Cardiac muscle cell (in vitro differentiated cells and primary cell): Measurements from ENCODE around the gene SGSH. TPM values are rescaled to one million over a fixed set of nuclear protein-coding genes. Genes with fewer than 3 reads are reported as not detected.

Source experiments
- DNase-seq, 2 donors: peaks; one replicate each; pipeline versions ENCODE4 v3.0.0 to v3.0.0-alpha.2; 2010 to 2017; ENCODE audit warnings: low read depth in 1 of 2, low spot score in 1 of 2
- H3K27ac ChIP-seq: fragments of 200-600 bp; sonication (generic); 2 replicates; pipeline ENCODE4 v1.5.1; 2016
- H3K27me3 ChIP-seq: fragments of 200-600 bp; sonication (generic); 2 replicates; pipeline ENCODE4 v1.6.0; 2016; ENCODE audit warnings: control low read depth
- H3K36me3 ChIP-seq: fragments of 200-600 bp; sonication (generic); 2 replicates; pipeline ENCODE4 v1.5.1; 2016; ENCODE audit warnings: control low read depth
- H3K4me1 ChIP-seq: fragments of 200-600 bp; sonication (generic); 2 replicates; pipeline ENCODE4 v1.8.1; 2017; ENCODE audit warnings: low read depth, mild to moderate bottlenecking, mixed run types
- H3K4me3 ChIP-seq: fragments of 200-600 bp; sonication (generic); 2 replicates; pipeline ENCODE4 v1.5.1; 2016; ENCODE audit warnings: mild to moderate bottlenecking
- H3K9me3 ChIP-seq: fragments of 200-600 bp; sonication (generic); 2 replicates; pipeline ENCODE4 v1.5.1; 2017; ENCODE audit warnings: low read depth, mild to moderate bottlenecking, control low read depth
- polyA plus RNA-seq: library from polyadenylated mRNA; unstranded; fragments of >200 nt; fragmentation: Nextera tagmentation; extraction: Ambion mirVana; gene quantifications from 2 replicates; pipeline ENCODE4 v1.2.1, GENCODE V29; 2016
- total RNA-seq: library from RNA; depleted of rRNA; stranded (reverse); fragments of >200 nt; gene quantifications from 2 replicates; pipeline ENCODE4 v1.2.3, GENCODE V29; 2016
- TF ChIP-seq, protein P1 (sequence below): IDR thresholded peaks from 2 replicates; pipeline ENCODE4 v1.5.1; 2012; ENCODE audit warnings: low read depth, mild to moderate bottlenecking, low read length

SGSH gene
- total and polyA plus RNA-seq, 2 experiments from 2014 or later = 56.6 to 63.2 TPM

DNA sequence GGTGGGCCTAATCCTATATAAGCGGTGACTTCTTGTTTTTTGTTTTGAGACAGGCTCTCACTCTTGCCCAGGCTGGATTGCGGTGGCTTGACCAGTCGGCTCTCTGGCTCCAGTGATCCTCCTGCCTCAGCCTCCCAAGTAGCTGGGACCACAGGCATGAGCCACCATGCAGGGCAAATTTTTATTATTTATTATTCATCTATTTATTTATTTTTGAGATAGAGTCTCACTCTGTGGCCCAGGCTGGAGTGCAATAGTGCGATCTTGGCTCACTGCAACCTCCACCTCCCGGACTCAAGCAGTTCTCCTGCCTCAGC, 35.9 kb upstream of the SGSH start:
- no peaks in the 10 kb centered on the region for H3K9me3 ChIP-seq
- no peak overlapping the region for H3K4me3 ChIP-seq
- H3K36me3 ChIP-seq = no peaks in the 10 kb centered on the region
- H3K4me1 ChIP-seq = no peaks in the 10 kb centered on the region
- H3K27me3 ChIP-seq = no peaks in the 10 kb centered on the region
- TF ChIP-seq, protein P1, sequence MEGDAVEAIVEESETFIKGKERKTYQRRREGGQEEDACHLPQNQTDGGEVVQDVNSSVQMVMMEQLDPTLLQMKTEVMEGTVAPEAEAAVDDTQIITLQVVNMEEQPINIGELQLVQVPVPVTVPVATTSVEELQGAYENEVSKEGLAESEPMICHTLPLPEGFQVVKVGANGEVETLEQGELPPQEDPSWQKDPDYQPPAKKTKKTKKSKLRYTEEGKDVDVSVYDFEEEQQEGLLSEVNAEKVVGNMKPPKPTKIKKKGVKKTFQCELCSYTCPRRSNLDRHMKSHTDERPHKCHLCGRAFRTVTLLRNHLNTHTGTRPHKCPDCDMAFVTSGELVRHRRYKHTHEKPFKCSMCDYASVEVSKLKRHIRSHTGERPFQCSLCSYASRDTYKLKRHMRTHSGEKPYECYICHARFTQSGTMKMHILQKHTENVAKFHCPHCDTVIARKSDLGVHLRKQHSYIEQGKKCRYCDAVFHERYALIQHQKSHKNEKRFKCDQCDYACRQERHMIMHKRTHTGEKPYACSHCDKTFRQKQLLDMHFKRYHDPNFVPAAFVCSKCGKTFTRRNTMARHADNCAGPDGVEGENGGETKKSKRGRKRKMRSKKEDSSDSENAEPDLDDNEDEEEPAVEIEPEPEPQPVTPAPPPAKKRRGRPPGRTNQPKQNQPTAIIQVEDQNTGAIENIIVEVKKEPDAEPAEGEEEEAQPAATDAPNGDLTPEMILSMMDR = no peak
- no peak for DNase-seq
- no peak overlapping the region for H3K27ac ChIP-seq

DNA sequence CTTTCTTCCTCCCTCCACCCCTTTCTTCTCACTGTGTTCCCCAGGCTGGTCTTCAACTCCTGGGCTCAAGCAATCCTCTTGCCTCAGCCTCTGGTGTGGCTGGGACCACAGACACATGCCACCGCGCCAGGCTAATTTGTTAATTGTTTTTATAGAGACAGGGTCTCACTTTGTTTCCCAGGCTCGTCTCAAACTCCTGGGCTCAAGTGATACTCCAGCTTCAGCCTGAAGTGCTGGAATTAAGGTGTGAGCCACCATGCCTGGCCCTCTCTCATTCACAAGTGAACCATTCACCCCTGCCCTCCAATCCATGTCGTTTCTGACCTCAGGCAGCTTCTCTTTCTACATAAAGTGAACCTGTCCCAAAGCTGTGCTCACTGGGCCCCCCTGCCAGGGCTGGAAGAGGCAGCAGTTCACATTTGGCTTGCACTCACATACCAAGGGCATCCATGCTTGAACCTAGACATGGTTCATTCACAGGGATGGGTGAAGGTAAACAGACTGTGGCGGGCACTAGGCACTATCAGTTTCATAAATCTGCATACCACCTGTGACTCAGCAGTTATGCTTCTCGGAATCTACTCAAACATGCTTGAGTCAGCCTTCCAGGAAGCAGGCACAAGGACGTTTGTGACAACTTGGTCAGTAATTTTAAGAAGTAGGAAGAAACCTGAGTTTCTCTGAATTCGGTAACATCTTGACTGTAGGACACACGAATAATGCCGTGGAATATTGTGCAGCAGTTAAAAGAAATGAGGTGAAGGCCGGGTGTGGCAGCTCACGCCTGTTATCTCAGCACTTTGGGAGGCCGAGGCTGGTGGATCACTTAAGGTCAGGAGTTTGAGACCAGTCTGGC, 34.5 kb upstream of the SGSH start:
- Histone ChIP-seq H3K4me3 (no peak overlapping the region), H3K36me3 (peaks cover 2% of the 10 kb centered on the region), H3K27ac (no peak overlapping the region), H3K27me3 (no peaks in the 10 kb centered on the region), H3K9me3 (no peaks in the 10 kb centered on the region), H3K4me1 (no peaks in the 10 kb centered on the region)
- TF ChIP-seq, protein P1 = no peak
- peak in 1 of 2 donors; percentile 74 for DNase-seq

DNA sequence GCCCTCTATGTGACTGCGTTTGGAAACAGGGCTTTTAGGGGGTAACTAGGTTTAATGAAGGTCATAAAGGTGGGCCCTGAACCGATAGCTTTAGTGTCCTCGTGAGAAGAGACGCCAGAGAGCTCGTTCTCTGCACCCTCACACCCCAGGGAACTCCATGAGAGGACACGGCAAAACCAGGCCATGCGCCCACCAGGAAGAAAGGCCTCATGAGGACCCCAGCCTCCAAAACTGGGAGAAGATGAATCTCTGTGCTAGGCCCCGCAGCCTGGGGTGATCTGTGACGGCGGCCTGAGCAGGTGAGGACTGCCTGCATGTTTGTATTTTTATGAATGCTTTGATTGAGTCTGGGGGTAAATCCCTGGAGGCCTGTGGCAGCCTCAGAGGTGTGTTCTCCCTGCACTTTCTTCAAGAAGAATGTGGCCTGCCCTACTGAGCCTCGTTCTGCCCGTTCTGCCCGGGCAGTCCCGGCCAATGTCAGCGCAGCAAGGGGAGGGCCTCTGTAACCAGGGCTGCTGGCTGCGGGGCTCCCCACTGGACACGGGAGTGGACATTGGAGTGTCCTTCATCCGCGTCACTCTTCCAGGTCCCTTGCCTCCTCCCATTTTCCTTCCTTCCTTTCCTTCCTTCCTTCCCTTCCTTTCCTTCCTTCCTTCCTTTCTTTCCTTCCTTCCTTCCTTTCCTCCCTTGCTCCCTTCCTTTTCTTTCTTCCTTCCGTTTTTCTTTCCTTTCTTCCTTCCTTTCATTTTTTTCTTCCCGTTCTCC, 33.7 kb upstream of the SGSH start:
- Histone ChIP-seq H3K4me1 (no peaks in the 10 kb centered on the region), H3K9me3 (no peaks in the 10 kb centered on the region), H3K27me3 (no peaks in the 10 kb centered on the region), H3K27ac (no peak overlapping the region), H3K4me3 (no peak overlapping the region), H3K36me3 (peaks cover 2% of the 10 kb centered on the region)
- TF ChIP-seq, protein P1 = no peak
- DNase-seq = no peak

DNA sequence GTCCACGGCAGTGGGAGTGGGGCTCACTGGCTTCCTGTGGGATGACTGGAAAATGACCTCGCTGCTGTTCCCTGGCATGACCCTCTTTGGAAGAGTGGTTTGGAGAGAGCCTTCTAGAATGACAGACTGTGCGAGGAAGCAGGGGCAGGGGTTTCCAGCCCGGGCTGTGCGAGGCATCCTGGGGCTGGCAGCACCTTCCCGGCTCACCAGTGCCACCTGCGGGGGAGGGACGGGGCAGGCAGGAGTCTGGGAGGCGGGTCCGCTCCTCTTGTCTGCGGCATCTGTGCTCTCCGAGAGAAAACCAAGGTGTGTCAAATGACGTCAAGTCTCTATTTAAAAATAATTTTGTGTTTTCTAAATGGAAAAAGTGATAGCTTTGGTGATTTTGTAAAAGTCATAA, 32.7 kb upstream of the SGSH start:
- peak; percentile 33 to 41 for DNase-seq

DNA sequence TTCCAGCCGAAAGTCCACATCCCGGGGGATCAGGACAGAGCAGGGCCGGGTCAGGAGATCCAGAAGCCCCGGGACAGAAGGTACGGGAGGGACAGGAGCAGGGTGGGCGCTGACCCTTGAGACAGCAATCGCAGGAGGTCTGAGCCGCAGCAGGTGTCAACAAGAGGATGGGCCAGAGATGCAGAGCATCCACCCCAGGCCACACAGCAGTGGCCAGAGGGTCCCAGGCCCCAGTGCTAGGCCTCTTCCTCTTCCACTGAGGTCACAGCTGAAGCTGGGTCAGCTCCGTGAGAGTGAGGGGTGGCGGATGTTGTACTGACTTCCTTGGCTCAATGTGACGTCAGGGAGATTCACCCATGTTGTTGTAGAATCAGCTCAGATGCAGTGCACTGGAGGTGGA, 31.8 kb upstream of the SGSH start:
- H3K36me3 ChIP-seq = peaks cover 2% of the 10 kb centered on the region
- TF ChIP-seq, protein P1 = no peak
- H3K9me3 ChIP-seq = no peaks in the 10 kb centered on the region
- no peak for DNase-seq
- H3K27ac ChIP-seq = no peak overlapping the region
- H3K4me1 ChIP-seq = no peaks in the 10 kb centered on the region
- H3K27me3 ChIP-seq = no peaks in the 10 kb centered on the region
- H3K4me3 ChIP-seq = no peak overlapping the region

More for the DNA sequence above, 32.7 kb upstream of the SGSH start:
- no peaks in the 10 kb centered on the region for H3K27me3 ChIP-seq
- no peaks in the 10 kb centered on the region for H3K4me1 ChIP-seq
- peaks cover 2% of the 10 kb centered on the region for H3K36me3 ChIP-seq
- H3K9me3 ChIP-seq = no peaks in the 10 kb centered on the region
- no peak overlapping the region for H3K27ac ChIP-seq
- TF ChIP-seq, protein P1 = peak; percentile 42
- no peak overlapping the region for H3K4me3 ChIP-seq
